Measurements from ENCODE around the gene DYNLL1. TPM values are rescaled to one million over a fixed set of nuclear protein-coding genes. Genes with fewer than 3 reads are reported as not detected.

DYNLL1 gene
- total RNA-seq, 2 experiments from 2014 or later = 273 to 275 TPM

- Mint-ChIP-seq H3K27ac (peak overlapping the region; percentile 9), H3K27me3 (ENCODE audit: low read depth) (no peaks in the 10 kb centered on the region), H3K36me3 (ENCODE audit: low read depth) (no peaks in the 10 kb centered on the region), H3K9me3 (ENCODE audit: insufficient read depth) (no peaks in the 10 kb centered on the region), H3K4me1 (ENCODE audit: low read depth) (peaks cover 10% of the 10 kb centered on the region), H3K4me3 (no peak overlapping the region)
- DNase-seq = no peak
- POLR2A ChIA-PET = no interaction called here
- CTCF ChIA-PET = interaction anchor here (0.6 to 1.6 kb wide), 5 partner anchors 8 to 51 kb away, joined by 3 to 4 read pairs (median 3); no protein-coding TSS in a partner anchor
- no peak for ATAC-seq
Measured at GRCh38 chr12:120490833-120491512, 4.9 kb upstream of the DYNLL1 start.

DNA sequence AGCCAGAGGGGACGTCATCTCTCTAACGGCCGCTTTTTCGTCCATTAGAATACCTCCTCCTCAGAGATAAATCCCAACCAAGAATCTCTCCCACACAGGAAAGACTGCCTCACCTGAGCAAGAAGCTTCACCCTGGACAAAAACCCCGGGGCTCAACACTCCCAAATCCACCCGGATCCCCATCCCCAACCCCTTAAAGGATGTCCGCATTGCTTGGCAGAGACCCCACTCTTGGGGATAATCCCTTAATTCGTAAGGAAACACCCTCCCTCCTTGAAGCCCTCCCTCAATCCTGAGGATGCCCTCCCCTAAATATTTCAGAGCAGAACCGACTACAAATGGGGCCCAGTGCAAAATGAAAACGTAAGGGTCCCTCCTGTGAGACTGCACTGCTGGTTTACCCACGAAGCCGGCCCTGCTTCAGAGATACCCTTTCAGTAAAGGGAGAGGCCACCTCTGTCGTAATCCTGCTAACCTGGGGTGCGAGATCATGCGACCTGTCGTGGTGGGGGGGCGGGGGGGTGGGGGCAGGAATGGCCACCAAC is 655 bp upstream of the DYNLL1 start:
- Mint-ChIP-seq H3K9me3 (ENCODE audit: insufficient read depth) (no peaks in the 10 kb centered on the region), H3K27me3 (ENCODE audit: low read depth) (no peaks in the 10 kb centered on the region), H3K4me1 (ENCODE audit: low read depth) (peaks cover 30% of the 10 kb centered on the region), H3K36me3 (ENCODE audit: low read depth) (peaks cover 28% of the 10 kb centered on the region), H3K27ac (peak overlapping the region; percentile 81), H3K4me3 (peak overlapping the region; percentile 89)
- POLR2A ChIA-PET = interaction anchor here (0.9 to 3.4 kb wide), 4 partner anchors 26 to 294 kb away, joined by 3 to 19 read pairs (median 3); partner anchors contain the start of genes POP5, RPLP0 and SRSF9
- peak; percentile 13 for ATAC-seq
- CTCF ChIA-PET = interaction anchor here (1.1 to 2.4 kb wide), 8 partner anchors 16 to 138 kb away, joined by 3 to 21 read pairs (median 6); partner anchors contain the start of gene SRSF9
- DNase-seq = no peak

- Mint-ChIP-seq H3K4me1 (ENCODE audit: low read depth) (peaks cover 35% of the 10 kb centered on the region), H3K9me3 (ENCODE audit: insufficient read depth) (no peaks in the 10 kb centered on the region), H3K27me3 (ENCODE audit: low read depth) (no peaks in the 10 kb centered on the region), H3K27ac (peak overlapping the region; percentile 85), H3K36me3 (ENCODE audit: low read depth) (peaks cover 33% of the 10 kb centered on the region), H3K4me3 (peak overlapping the region; percentile 89)
- peak; percentile 62 for DNase-seq
- ChIA-PET POLR2A (interaction anchor here (0.9 to 3.4 kb wide), 6 partner anchors 24 to 205 kb away, joined by 3 to 19 read pairs (median 3); partner anchors contain the start of genes POP5, RNU4-2 and SRSF9), CTCF (interaction anchor here (0.7 to 2.4 kb wide), 11 partner anchors 11 to 139 kb away, joined by 3 to 21 read pairs (median 3); partner anchors contain the start of gene SRSF9)
- peak; percentile 10 for ATAC-seq
Measured at GRCh38 chr12:120496413-120497340, 764 bp downstream of the DYNLL1 start.

GRCh38 chr12:120497524-120498150 is 1.7 kb downstream of the DYNLL1 start:
- no peak for ATAC-seq
- Mint-ChIP-seq H3K9me3 (ENCODE audit: insufficient read depth) (no peaks in the 10 kb centered on the region), H3K27me3 (ENCODE audit: low read depth) (no peaks in the 10 kb centered on the region), H3K27ac (peak overlapping the region; percentile 31), H3K36me3 (ENCODE audit: low read depth) (peaks cover 36% of the 10 kb centered on the region), H3K4me3 (peak overlapping the region; percentile 89), H3K4me1 (ENCODE audit: low read depth) (peaks cover 35% of the 10 kb centered on the region)
- DNase-seq = no peak
- CTCF ChIA-PET = interaction anchor here (0.7 to 2.4 kb wide), 7 partner anchors 12 to 140 kb away, joined by 3 to 21 read pairs (median 3); partner anchors contain the start of gene SRSF9
- POLR2A ChIA-PET = interaction anchor here (1.3 to 3.4 kb wide), 3 partner anchors 25 to 206 kb away, joined by 3 to 19 read pairs (median 8); partner anchors contain the start of genes RNU4-2 and SRSF9

DNA sequence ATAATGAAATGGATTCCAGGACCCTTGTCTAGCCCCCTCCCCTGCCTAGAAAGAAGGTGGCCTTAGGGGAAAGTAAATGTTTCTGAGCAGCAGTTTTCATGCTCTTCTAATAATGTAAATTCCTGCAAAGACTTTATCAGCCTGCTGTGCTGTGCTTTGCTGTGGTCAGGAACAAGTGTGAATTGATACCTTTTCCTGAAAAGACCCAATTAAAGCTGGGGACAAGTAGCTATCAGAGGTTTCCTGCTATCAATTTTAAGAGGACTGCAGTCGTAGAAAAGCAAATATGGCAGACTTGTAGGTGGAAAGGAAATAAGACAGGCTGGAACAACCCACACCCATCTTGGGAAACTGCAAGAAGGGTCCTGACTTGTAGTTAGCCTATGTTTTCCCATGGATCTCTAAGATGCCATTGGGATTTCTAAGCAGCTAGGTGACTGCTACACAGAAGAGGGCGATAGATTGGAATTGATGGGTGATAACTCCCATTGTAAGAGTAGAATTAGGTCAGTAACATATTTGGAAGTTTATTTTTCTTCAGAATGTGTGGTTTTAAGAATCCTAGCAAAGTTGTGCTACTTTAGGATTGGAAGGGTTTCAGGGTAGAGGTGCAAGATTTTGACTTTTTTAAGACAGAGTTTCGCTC is 3.1 kb downstream of the DYNLL1 start:
- Mint-ChIP-seq H3K27me3 (ENCODE audit: low read depth) (no peaks in the 10 kb centered on the region), H3K9me3 (ENCODE audit: insufficient read depth) (no peaks in the 10 kb centered on the region), H3K36me3 (ENCODE audit: low read depth) (peaks cover 46% of the 10 kb centered on the region), H3K4me1 (ENCODE audit: low read depth) (peaks cover 35% of the 10 kb centered on the region), H3K27ac (no peak overlapping the region), H3K4me3 (no peak overlapping the region)
- ChIA-PET CTCF (interaction anchor here (0.8 to 1.1 kb wide), 2 partner anchors 11 to 148 kb away, joined by 3 read pairs; no protein-coding TSS in a partner anchor), POLR2A (no interaction called here)
- no peak for ATAC-seq
- DNase-seq = no peak

- Mint-ChIP-seq H3K36me3 (ENCODE audit: low read depth) (peaks cover 49% of the 10 kb centered on the region), H3K27me3 (ENCODE audit: low read depth) (no peaks in the 10 kb centered on the region), H3K27ac (no peak overlapping the region), H3K4me3 (no peak overlapping the region), H3K4me1 (ENCODE audit: low read depth) (peaks cover 25% of the 10 kb centered on the region), H3K9me3 (ENCODE audit: insufficient read depth) (no peaks in the 10 kb centered on the region)
- ChIA-PET CTCF (interaction anchor here (1.0 to 1.2 kb wide), 3 partner anchors 9 to 60 kb away, joined by 3 to 5 read pairs (median 4); partner anchors contain the start of gene SRSF9), POLR2A (interaction anchor here (1.0 to 1.1 kb wide), 2 partner anchors 31 to 208 kb away, joined by 3 to 4 read pairs; partner anchors contain the start of genes RNU4-1 and SRSF9)
- DNase-seq = no peak
- no peak for ATAC-seq
Measured at GRCh38 chr12:120500581-120500980, 4.7 kb downstream of the DYNLL1 start.

GRCh38 chr12:120504587-120504986 is 8.7 kb downstream of the DYNLL1 start:
- no peaks in the 10 kb centered on the region for H3K9me3 Mint-ChIP-seq (ENCODE audit: insufficient read depth)
- no peak overlapping the region for H3K27ac Mint-ChIP-seq
- peaks cover 5% of the 10 kb centered on the region for H3K4me1 Mint-ChIP-seq (ENCODE audit: low read depth)
- ATAC-seq = no peak
- H3K4me3 Mint-ChIP-seq = no peak overlapping the region
- CTCF ChIA-PET = interaction anchor here (1.0 kb wide), 2 partner anchors 61 to 81 kb away, joined by 3 read pairs; no protein-coding TSS in a partner anchor
- H3K36me3 Mint-ChIP-seq (ENCODE audit: low read depth) = peaks cover 29% of the 10 kb centered on the region
- DNase-seq = no peak
- POLR2A ChIA-PET = no interaction called here
- no peaks in the 10 kb centered on the region for H3K27me3 Mint-ChIP-seq (ENCODE audit: low read depth)

DNA sequence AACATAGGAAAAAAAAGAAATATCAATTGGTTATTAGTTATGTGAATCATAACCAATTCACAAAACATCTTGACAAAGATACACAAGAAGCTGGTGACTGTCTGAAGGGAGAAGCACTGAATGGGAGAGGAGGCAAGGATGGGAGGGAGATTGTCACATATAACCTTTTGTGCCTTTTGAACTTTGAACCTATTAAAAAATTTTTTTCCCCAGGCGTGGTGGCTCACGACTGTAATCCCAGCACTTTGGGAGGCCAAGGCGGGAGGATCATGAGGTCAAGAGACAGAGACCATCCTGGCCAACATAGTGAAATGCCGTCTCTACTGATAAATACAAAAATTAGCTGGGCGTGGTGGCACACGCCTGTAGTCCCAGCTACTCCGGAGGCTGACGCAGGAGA is 12.6 kb downstream of the DYNLL1 start:
- POLR2A ChIA-PET = no interaction called here
- H3K36me3 Mint-ChIP-seq (ENCODE audit: low read depth) = peaks cover 24% of the 10 kb centered on the region
- H3K27ac Mint-ChIP-seq = no peak overlapping the region
- ATAC-seq = no peak
- no peaks in the 10 kb centered on the region for H3K9me3 Mint-ChIP-seq (ENCODE audit: insufficient read depth)
- no peaks in the 10 kb centered on the region for H3K27me3 Mint-ChIP-seq (ENCODE audit: low read depth)
- H3K4me3 Mint-ChIP-seq = no peak overlapping the region
- no peaks in the 10 kb centered on the region for H3K4me1 Mint-ChIP-seq (ENCODE audit: low read depth)
- DNase-seq = no peak
- CTCF ChIA-PET = interaction anchor here (1.3 to 2.1 kb wide), 2 partner anchors 8 to 40 kb away, joined by 4 to 10 read pairs; partner anchors contain the start of gene SRSF9

DNA sequence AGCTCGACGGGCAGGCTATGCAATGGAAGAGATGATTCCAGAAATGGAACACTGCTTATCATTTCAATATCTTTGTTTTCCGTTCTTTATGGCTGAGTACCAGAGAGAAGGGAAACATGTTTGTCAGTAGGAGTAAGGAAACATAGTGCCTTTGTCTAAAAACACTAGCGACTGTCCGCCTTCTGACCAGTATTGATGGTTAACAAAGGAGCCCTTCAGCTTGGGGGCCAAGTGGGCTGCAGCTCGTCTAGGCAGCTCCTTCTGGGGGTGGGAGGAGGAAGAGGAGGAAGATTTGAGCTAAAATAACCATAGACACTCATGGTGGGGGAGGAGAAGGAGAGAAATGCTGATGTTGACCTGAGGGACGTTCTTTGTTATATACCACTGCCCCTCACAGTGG is 18.1 kb downstream of the DYNLL1 start:
- DNase-seq = no peak
- ATAC-seq = no peak
- H3K27ac Mint-ChIP-seq = no peak overlapping the region
- H3K4me3 Mint-ChIP-seq = no peak overlapping the region
- ChIA-PET CTCF (no interaction called here), POLR2A (interaction anchor here (1.2 kb wide), 1 partner anchor 42 kb away, joined by 4 read pairs; no protein-coding TSS in a partner anchor)
- peaks cover 25% of the 10 kb centered on the region for H3K36me3 Mint-ChIP-seq (ENCODE audit: low read depth)
- H3K27me3 Mint-ChIP-seq (ENCODE audit: low read depth) = no peaks in the 10 kb centered on the region
- no peaks in the 10 kb centered on the region for H3K9me3 Mint-ChIP-seq (ENCODE audit: insufficient read depth)
- H3K4me1 Mint-ChIP-seq (ENCODE audit: low read depth) = no peaks in the 10 kb centered on the region

DNA sequence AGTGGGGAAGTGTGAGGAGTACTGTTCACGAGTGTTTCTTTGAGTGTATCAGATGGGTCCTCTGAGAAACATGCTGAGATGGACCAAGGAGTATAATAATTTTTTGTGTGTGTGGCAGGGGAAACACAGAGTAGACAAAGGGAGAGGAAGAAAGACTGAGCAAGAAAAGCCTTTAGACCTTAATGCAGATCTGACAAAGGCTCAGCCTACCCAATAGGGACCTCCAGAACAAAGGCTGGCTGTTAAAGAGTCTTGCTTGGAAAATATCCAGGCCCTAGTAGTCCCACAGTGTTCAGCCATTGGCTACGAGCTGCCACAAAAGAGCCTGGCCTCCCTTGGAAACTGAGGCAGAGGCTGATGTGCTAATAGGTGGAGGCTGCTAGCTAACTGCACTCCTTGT is 19.6 kb downstream of the DYNLL1 start:
- CTCF ChIA-PET = interaction anchor here (1.1 to 1.5 kb wide), 3 partner anchors 10 to 75 kb away, joined by 4 to 5 read pairs (median 5); partner anchors contain the start of gene SRSF9
- Mint-ChIP-seq H3K27me3 (ENCODE audit: low read depth) (no peaks in the 10 kb centered on the region), H3K9me3 (ENCODE audit: insufficient read depth) (no peaks in the 10 kb centered on the region), H3K36me3 (ENCODE audit: low read depth) (peaks cover 20% of the 10 kb centered on the region), H3K4me3 (no peak overlapping the region), H3K27ac (no peak overlapping the region), H3K4me1 (ENCODE audit: low read depth) (no peaks in the 10 kb centered on the region)
- POLR2A ChIA-PET = no interaction called here
- ATAC-seq = no peak
- DNase-seq = no peak

Data from activated CD8-positive, alpha-beta T cell treated with anti-CD3 and anti-CD28 coated beads, Interleukin-2, amount 10 ng/mL, durations not matched to agents 7 days and 5 days (primary cell).